NCI-H2081 treated with DMSO at 0.1 percent for 48 hours (cell line): ENCODE measurements around the gene MID1.

ENCODE experiments used
- DNase-seq: peaks from one replicate; lab custom pipeline; 2025; lab: John Stamatoyannopoulos, UW

Gene MID1

GRCh38 chrX:10486373-10486772 is 134.0 kb downstream of the MID1 start:
- DNase-seq: no peak

- DNase-seq: no peak
These were observed 135.1 kb downstream of the MID1 start for GRCh38 chrX:10485326-10485725.

GRCh38 chrX:10484683-10485247 is 135.6 kb downstream of the MID1 start:
- DNase-seq: no peak

GRCh38 chrX:10483191-10483831 is 137.1 kb downstream of the MID1 start:
- no peak for DNase-seq

GRCh38 chrX:10482708-10483107 is 137.7 kb downstream of the MID1 start:
- no peak for DNase-seq

GRCh38 chrX:10482261-10482660 is 138.1 kb downstream of the MID1 start:
- no peak for DNase-seq

- no peak for DNase-seq
These were observed 139.5 kb downstream of the MID1 start for GRCh38 chrX:10480861-10481260.

- no peak for DNase-seq
These were observed 140.9 kb downstream of the MID1 start for GRCh38 chrX:10479508-10479907.

GRCh38 chrX:10477525-10477924 is 142.9 kb downstream of the MID1 start:
- DNase-seq: no peak

GRCh38 chrX:10474913-10475568 is 145.3 kb downstream of the MID1 start:
- DNase-seq: no peak

- DNase-seq: no peak
These were observed 145.9 kb downstream of the MID1 start for GRCh38 chrX:10474510-10474909.

GRCh38 chrX:10471418-10471817 is 149.0 kb downstream of the MID1 start:
- no peak for DNase-seq

- DNase-seq: no peak
These were observed 150.4 kb downstream of the MID1 start for GRCh38 chrX:10470009-10470408.

GRCh38 chrX:10467793-10468192 is 152.6 kb downstream of the MID1 start:
- DNase-seq: no peak

GRCh38 chrX:10465254-10465653 is 155.1 kb downstream of the MID1 start:
- DNase-seq: no peak

- DNase-seq: no peak
These were observed 163.3 kb downstream of the MID1 start for GRCh38 chrX:10457092-10457491.

GRCh38 chrX:10453945-10454344 is 166.4 kb downstream of the MID1 start:
- no peak for DNase-seq

GRCh38 chrX:10450959-10451355 is 169.4 kb downstream of the MID1 start:
- no peak for DNase-seq

- DNase-seq: no peak
These were observed 170.0 kb downstream of the MID1 start for GRCh38 chrX:10450229-10450958.

- DNase-seq: no peak
These were observed 172.7 kb downstream of the MID1 start for GRCh38 chrX:10447564-10448214.

- no peak for DNase-seq
These were observed 176.2 kb downstream of the MID1 start for GRCh38 chrX:10444204-10444603.

- DNase-seq: no peak
These were observed 178.9 kb downstream of the MID1 start for GRCh38 chrX:10441464-10441863.
